Natural killer cell (primary cell): ENCODE results near the gene OSBPL10. TPM values are rescaled to one million over a fixed set of nuclear protein-coding genes. Genes with fewer than 3 reads are reported as not detected.
"Not testable (repeated sequence)": the region's sequence is repeated elsewhere in the genome, so short reads cannot be mapped to it uniquely, and the experiment has no call there.

Experiments
- ATAC-seq, 3 donors: fragments of 150-1000 bp in 2 of 3; fragments of 200-7000 bp in 1 of 3; cut with Tn5 transposase; 1 replicate in 1 of 3; 2 replicates in 2 of 3; pipeline ENCODE4 v1.10.0; 2021; ENCODE audit warnings: mild to moderate bottlenecking in 2 of 3, moderate library complexity in 2 of 3
- DNase-seq, 2 donors: peaks; one replicate each; pipeline versions ENCODE4 v3.0.0 to v3.0.0-alpha.2; 2013 to 2021; ENCODE audit warnings: mixed read lengths in 1 of 2
- H3K27ac ChIP-seq: one replicate; pipeline ENCODE4 v1.5.1; 2013; ENCODE audit warnings: mild to moderate bottlenecking, low read length
- H3K27me3 ChIP-seq: one replicate; pipeline ENCODE4 v1.6.1; 2013; ENCODE audit warnings: low read length; ENCODE audit not compliant: control insufficient read depth, insufficient read depth
- H3K36me3 ChIP-seq: one replicate; pipeline ENCODE4 v1.6.1; 2013; ENCODE audit warnings: low read length; ENCODE audit not compliant: control insufficient read depth, insufficient read depth
- H3K4me1 ChIP-seq: one replicate; pipeline ENCODE4 v1.6.1; 2013; ENCODE audit warnings: low read length; ENCODE audit not compliant: control insufficient read depth, insufficient read depth
- H3K4me3 ChIP-seq: one replicate; pipeline ENCODE4 v1.5.1; 2013; ENCODE audit warnings: low read length
- H3K9me3 ChIP-seq: one replicate; pipeline ENCODE4 v1.6.1; 2013; ENCODE audit warnings: low read length; ENCODE audit not compliant: control insufficient read depth, insufficient read depth
- H3K27ac Mint-ChIP-seq, 2 donors: one replicate each; pipeline ENCODE4 v1.8.0; 2022; ENCODE audit warnings: mild to moderate bottlenecking in 2 of 2, mixed read lengths in 2 of 2, moderate library complexity in 1 of 2
- H3K27me3 Mint-ChIP-seq, 2 donors: one replicate each; pipeline ENCODE4 v1.8.0; 2022; ENCODE audit warnings: low read depth in 2 of 2, mixed read lengths in 2 of 2
- H3K36me3 Mint-ChIP-seq: one replicate; pipeline ENCODE4 v1.8.0; 2022; ENCODE audit warnings: mixed read lengths
- H3K4me1 Mint-ChIP-seq, 2 donors: one replicate each; pipeline ENCODE4 v1.8.0; 2022; ENCODE audit warnings: mixed read lengths in 2 of 2
- H3K4me3 Mint-ChIP-seq: one replicate; pipeline ENCODE4 v1.8.0; 2022; ENCODE audit warnings: mild to moderate bottlenecking, moderate library complexity, mixed read lengths
- H3K9me3 Mint-ChIP-seq, 2 donors: one replicate each; pipeline ENCODE4 v1.8.0; 2022; ENCODE audit warnings: mixed read lengths in 2 of 2
- WGBS: methylation state at CpG from one replicate; pipeline ENCODE4 v1.1.7; 2013; ENCODE audit warnings: missing lambda C conversion rate; ENCODE audit not compliant: insufficient coverage; 5-methylcytosine and 5-hydroxymethylcytosine counted together
- intact Hi-C: fragments of 100-400 bp; cut with micrococcal nuclease; formaldehyde crosslinking; loops from one replicate; pipeline ENCODE4 v1.14.2; 2022
- total RNA-seq, 4 donors: library from RNA; stranded (reverse); fragments of 120-200 nt in 1 of 4; gene quantifications; one replicate each; pipeline versions ENCODE4 v1.2.3 to v1.2.4, GENCODE V29; 2013 to 2022
- TF ChIP-seq, protein P1 (sequence below): fragments of 200-600 bp; IDR thresholded peaks from one replicate; pipeline ENCODE4 v1.8.0; 2022; ENCODE audit warnings: antibody characterized with exemption

The OSBPL10 gene
- total RNA-seq, 3 donors from 2014 or later (not counting 1 experiment from before 2014, with no cell fraction given) = 1.00 to 3.6 (median 1.6) TPM

DNA sequence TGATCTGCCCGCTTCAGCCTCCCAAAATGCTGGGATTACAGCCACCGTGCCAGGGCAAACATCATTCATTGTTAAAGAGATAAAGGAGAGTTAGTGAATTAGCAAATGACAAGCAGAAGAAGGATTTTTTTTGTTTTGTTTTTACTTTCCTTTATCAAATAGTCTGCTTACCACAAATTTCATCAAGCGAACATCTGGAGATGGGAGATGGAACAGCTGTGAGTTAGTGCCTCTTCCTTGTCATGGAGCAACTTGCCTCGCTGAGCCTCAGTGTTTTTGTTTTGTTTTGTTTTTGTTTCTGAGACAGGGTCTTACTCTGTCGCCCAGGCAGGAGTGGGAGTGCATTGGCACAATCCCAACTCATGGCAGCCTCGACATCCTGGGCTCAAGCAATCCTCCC, 16.4 kb upstream of the OSBPL10 start:
- H3K4me3 Mint-ChIP-seq = no peak overlapping the region
- WGBS = 92% methylated on average over 6 of the region's 6 CpGs
- Histone ChIP-seq H3K27ac (no peak overlapping the region), H3K4me3 (no peak overlapping the region), H3K4me1 (no peaks in the 10 kb centered on the region), H3K36me3 (no peaks in the 10 kb centered on the region), H3K27me3 (no peaks in the 10 kb centered on the region), H3K9me3 (no peaks in the 10 kb centered on the region)
- intact Hi-C loops = no loop called here
- no peaks in the 10 kb centered on the region for H3K36me3 Mint-ChIP-seq
- H3K27me3 Mint-ChIP-seq = peaks cover 6 to 10% of the 10 kb centered on the region in 2 donors
- no peaks in the 10 kb centered on the region for H3K4me1 Mint-ChIP-seq
- TF ChIP-seq, protein P1, sequence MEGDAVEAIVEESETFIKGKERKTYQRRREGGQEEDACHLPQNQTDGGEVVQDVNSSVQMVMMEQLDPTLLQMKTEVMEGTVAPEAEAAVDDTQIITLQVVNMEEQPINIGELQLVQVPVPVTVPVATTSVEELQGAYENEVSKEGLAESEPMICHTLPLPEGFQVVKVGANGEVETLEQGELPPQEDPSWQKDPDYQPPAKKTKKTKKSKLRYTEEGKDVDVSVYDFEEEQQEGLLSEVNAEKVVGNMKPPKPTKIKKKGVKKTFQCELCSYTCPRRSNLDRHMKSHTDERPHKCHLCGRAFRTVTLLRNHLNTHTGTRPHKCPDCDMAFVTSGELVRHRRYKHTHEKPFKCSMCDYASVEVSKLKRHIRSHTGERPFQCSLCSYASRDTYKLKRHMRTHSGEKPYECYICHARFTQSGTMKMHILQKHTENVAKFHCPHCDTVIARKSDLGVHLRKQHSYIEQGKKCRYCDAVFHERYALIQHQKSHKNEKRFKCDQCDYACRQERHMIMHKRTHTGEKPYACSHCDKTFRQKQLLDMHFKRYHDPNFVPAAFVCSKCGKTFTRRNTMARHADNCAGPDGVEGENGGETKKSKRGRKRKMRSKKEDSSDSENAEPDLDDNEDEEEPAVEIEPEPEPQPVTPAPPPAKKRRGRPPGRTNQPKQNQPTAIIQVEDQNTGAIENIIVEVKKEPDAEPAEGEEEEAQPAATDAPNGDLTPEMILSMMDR = no peak
- no peak overlapping the region for H3K27ac Mint-ChIP-seq
- no peak for ATAC-seq
- H3K9me3 Mint-ChIP-seq = no peaks in the 10 kb centered on the region
- no peak for DNase-seq

DNA sequence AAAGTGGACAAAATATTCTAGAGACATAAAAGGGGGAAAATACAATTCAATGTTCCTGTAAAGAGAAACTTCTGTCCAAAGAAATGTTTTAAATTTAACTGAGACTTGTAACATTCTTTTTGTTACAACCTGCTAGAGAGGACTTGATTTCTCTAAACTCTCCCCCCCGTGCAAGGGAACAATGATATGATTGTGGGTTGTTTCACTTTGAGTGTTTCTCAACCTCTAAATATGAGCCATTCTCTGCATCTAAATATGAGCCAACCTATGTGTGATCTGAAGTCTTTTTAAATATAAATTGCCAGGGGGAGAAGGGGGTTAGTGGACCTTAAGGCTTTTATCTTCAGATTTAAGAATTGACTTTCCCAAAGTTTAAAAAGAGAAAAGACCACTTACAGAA, 15.1 kb upstream of the OSBPL10 start:
- 56% methylated on average over 1 of the region's 1 CpG for WGBS

DNA sequence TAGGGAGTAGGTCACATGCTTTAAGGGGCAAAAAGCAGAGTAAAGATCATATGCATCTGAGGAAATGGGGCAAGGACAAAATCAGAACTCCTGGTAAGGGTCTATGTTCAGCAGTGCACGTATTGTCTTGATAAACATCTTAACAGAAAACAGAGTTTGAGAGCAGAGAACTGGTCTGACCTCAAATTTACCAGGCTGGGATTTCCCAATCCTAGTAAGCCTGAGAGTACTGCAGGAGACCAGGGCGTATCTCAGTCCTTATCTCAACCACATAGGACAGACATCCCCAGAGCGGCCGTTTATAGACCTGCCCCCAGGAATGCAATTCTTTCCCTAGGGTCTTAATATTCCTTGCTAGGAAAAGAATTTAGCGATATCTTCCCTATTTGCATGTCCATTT, 14.0 kb upstream of the OSBPL10 start:
- 75% methylated on average over 5 of the region's 5 CpGs for WGBS
- H3K36me3 Mint-ChIP-seq, intact Hi-C loops, H3K4me3 Mint-ChIP-seq, H3K4me1 ChIP-seq, H3K9me3 ChIP-seq, H3K27ac ChIP-seq, H3K36me3 ChIP-seq, H3K27ac Mint-ChIP-seq, H3K27me3 Mint-ChIP-seq, H3K9me3 Mint-ChIP-seq, H3K4me3 ChIP-seq, H3K4me1 Mint-ChIP-seq, H3K27me3 ChIP-seq, ATAC-seq, DNase-seq: not testable (repeated sequence)

More for the DNA sequence above, 15.1 kb upstream of the OSBPL10 start:
- H3K36me3 ChIP-seq = no peaks in the 10 kb centered on the region
- H3K27me3 ChIP-seq = no peaks in the 10 kb centered on the region
- H3K4me3 Mint-ChIP-seq = no peak overlapping the region
- ATAC-seq = no peak
- peaks cover 4 to 10% of the 10 kb centered on the region in 2 donors for H3K27me3 Mint-ChIP-seq
- intact Hi-C loops = no loop called here
- no peaks in the 10 kb centered on the region for H3K9me3 Mint-ChIP-seq
- no peaks in the 10 kb centered on the region for H3K9me3 ChIP-seq
- H3K27ac ChIP-seq = no peak overlapping the region
- H3K4me1 ChIP-seq = no peaks in the 10 kb centered on the region
- H3K27ac Mint-ChIP-seq = no peak overlapping the region
- no peaks in the 10 kb centered on the region for H3K4me1 Mint-ChIP-seq
- H3K36me3 Mint-ChIP-seq = no peaks in the 10 kb centered on the region
- no peak for DNase-seq
- no peak overlapping the region for H3K4me3 ChIP-seq
- TF ChIP-seq, protein P1 = no peak

DNA sequence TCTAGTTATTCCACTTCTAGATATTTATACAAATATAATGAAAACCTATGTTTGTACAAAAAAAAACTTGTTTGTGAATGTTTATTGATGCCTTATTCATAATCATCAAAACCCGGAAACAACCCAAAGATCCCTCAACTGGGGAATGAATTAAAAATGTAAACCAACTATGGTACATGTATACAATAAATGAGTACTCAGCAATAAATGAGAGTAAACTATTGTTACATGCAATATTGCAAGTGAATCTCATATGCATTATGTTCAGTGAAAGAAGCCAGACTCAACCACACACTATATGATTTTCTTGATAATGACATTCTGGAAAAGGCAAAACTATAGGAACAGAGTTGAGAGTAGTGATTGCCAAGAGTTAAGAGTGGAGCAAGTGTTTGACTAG, 12.8 kb upstream of the OSBPL10 start:
- no peaks in the 10 kb centered on the region for H3K36me3 ChIP-seq
- no peak overlapping the region for H3K27ac ChIP-seq
- H3K27me3 ChIP-seq = no peaks in the 10 kb centered on the region
- H3K4me1 ChIP-seq = no peaks in the 10 kb centered on the region
- Mint-ChIP-seq H3K9me3 (peaks cover 0 to 2% of the 10 kb centered on the region in 2 donors), H3K4me3 (no peak overlapping the region), H3K27me3 (peaks cover 4 to 10% of the 10 kb centered on the region in 2 donors), H3K4me1 (no peaks in the 10 kb centered on the region), H3K36me3 (no peaks in the 10 kb centered on the region), H3K27ac (no peak overlapping the region)
- TF ChIP-seq, protein P1 = no peak
- WGBS = no CpG with 5 or more reads among the region's 1 CpG
- ATAC-seq (no peak), DNase-seq (no peak)
- no peak overlapping the region for H3K4me3 ChIP-seq
- intact Hi-C loops = no loop called here
- H3K9me3 ChIP-seq = peaks cover 3% of the 10 kb centered on the region

DNA sequence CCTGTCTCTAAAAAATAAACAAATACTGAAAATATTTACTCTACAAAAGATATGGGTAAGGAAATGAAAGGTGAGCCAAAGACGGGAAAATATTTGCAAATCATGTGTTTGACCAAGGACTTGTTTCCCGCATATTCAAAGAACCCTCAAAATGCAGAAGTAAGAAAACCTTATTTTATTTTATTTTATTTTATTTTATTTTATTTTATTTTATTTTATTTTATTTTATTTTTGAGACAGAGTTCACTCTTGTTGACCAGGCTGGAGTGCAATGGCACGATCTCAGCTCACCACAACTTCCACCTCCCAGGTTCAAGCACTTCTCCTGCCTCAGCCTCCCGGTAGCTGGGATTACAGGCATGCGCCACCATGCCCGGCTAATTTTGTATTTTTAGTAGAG, 11.9 kb upstream of the OSBPL10 start:
- H3K4me3 Mint-ChIP-seq, H3K27ac Mint-ChIP-seq, H3K27me3 ChIP-seq, H3K4me3 ChIP-seq, H3K4me1 Mint-ChIP-seq, H3K36me3 ChIP-seq, H3K27me3 Mint-ChIP-seq, H3K27ac ChIP-seq, ATAC-seq, DNase-seq, H3K9me3 ChIP-seq, intact Hi-C loops, H3K4me1 ChIP-seq, H3K36me3 Mint-ChIP-seq, H3K9me3 Mint-ChIP-seq: not testable (repeated sequence)
- WGBS = 88% methylated on average over 1 of the region's 6 CpGs
